Measurements from ENCODE around the gene ARPC2. TPM values are rescaled to one million over a fixed set of nuclear protein-coding genes. Genes with fewer than 3 reads are reported as not detected.

Gene ARPC2
- total RNA-seq, 5 donors from 2014 or later (not counting 1 experiment from before 2014, with no cell fraction given) = 347 to 487 (median 390) TPM

- POLR2A ChIA-PET = no interaction called here
- Histone ChIP-seq H3K36me3 (ENCODE audit: control insufficient read depth in 2 of 2, extremely low read depth in 1 of 2, insufficient read depth in 1 of 2, low read length in 1 of 2) (no peaks in the 10 kb centered on the region), H3K4me3 (ENCODE audit: control insufficient read depth in 1 of 2, extremely low read depth in 1 of 2, low read length in 1 of 2) (no peak overlapping the region), H3K9me3 (no peaks in the 10 kb centered on the region), H3K27ac (ENCODE audit: low read length) (no peak overlapping the region), H3K4me1 (ENCODE audit: control insufficient read depth in 1 of 2, extremely low read depth in 1 of 2, insufficient read depth in 2 of 2, low read length in 2 of 2) (peaks cover 5 to 32% of the 10 kb centered on the region in 2 experiments), H3K27me3 (replicated peaks in 1 of 2; ENCODE audit: control insufficient read depth in 2 of 2, extremely low read depth in 1 of 2, insufficient read depth in 2 of 2, low read length in 1 of 2) (peaks cover 0 to 2% of the 10 kb centered on the region in 2 experiments)
- DNase-seq = no peak
- CTCF ChIA-PET = interaction anchor here (0.7 to 1.8 kb wide), 3 partner anchors 10 to 247 kb away, joined by 3 to 5 read pairs (median 3); no protein-coding TSS in a partner anchor
- no peak for ATAC-seq (replicated peaks in 1 of 4)
- Mint-ChIP-seq H3K27ac (no peak overlapping the region), H3K9me3 (no peaks in the 10 kb centered on the region), H3K36me3 (no peaks in the 10 kb centered on the region), H3K27me3 (no peaks in the 10 kb centered on the region), H3K4me3 (no peak overlapping the region), H3K4me1 (peaks cover 18 to 28% (median 23%) of the 10 kb centered on the region in 3 donors)
- WGBS (ENCODE audit: insufficient coverage) = 93% methylated on average over 6 of the region's 7 CpGs
Observed at GRCh38 chr2:218296847-218297246, 79.9 kb downstream of the ARPC2 start.

- H3K4me3 Mint-ChIP-seq = no peak overlapping the region
- CTCF ChIA-PET = interaction anchor here (0.5 to 1.4 kb wide), 5 partner anchors 25 to 109 kb away, joined by 3 to 4 read pairs (median 3); partner anchors contain the start of gene CATIP (in 1 of the 2)
- WGBS (ENCODE audit: insufficient coverage) = 82% methylated on average over 6 of the region's 6 CpGs
- Histone ChIP-seq H3K27me3 (replicated peaks in 1 of 2; ENCODE audit: control insufficient read depth in 2 of 2, extremely low read depth in 1 of 2, insufficient read depth in 2 of 2, low read length in 1 of 2) (peaks cover 0 to 2% of the 10 kb centered on the region in 2 experiments), H3K4me1 (ENCODE audit: control insufficient read depth in 1 of 2, extremely low read depth in 1 of 2, insufficient read depth in 2 of 2, low read length in 2 of 2) (peaks cover 0 to 20% of the 10 kb centered on the region in 2 experiments), H3K9me3 (no peaks in the 10 kb centered on the region), H3K4me3 (ENCODE audit: control insufficient read depth in 1 of 2, extremely low read depth in 1 of 2, low read length in 1 of 2) (no peak overlapping the region), H3K27ac (ENCODE audit: low read length) (no peak overlapping the region), H3K36me3 (ENCODE audit: control insufficient read depth in 2 of 2, extremely low read depth in 1 of 2, insufficient read depth in 1 of 2, low read length in 1 of 2) (no peaks in the 10 kb centered on the region)
- POLR2A ChIA-PET = no interaction called here
- no peak overlapping the region for H3K27ac Mint-ChIP-seq
- DNase-seq (no peak), ATAC-seq (replicated peaks in 1 of 4) (no peak)
- H3K9me3 Mint-ChIP-seq = no peaks in the 10 kb centered on the region
- H3K4me1 Mint-ChIP-seq = peaks cover 11 to 19% (median 16%) of the 10 kb centered on the region in 3 donors
- no peaks in the 10 kb centered on the region for H3K27me3 Mint-ChIP-seq
- H3K36me3 Mint-ChIP-seq = no peaks in the 10 kb centered on the region
Observed at GRCh38 chr2:218298314-218298875, 81.4 kb downstream of the ARPC2 start.

GRCh38 chr2:218300141-218300540 lies 83.2 kb downstream of the ARPC2 start:
- 69% methylated on average over 3 of the region's 4 CpGs for WGBS (ENCODE audit: insufficient coverage)

GRCh38 chr2:218301176-218301819 lies 84.3 kb downstream of the ARPC2 start:
- Mint-ChIP-seq H3K4me1 (peaks cover 6% of the 10 kb centered on the region in 3 donors), H3K27me3 (no peaks in the 10 kb centered on the region), H3K9me3 (no peaks in the 10 kb centered on the region), H3K4me3 (no peak overlapping the region), H3K36me3 (no peaks in the 10 kb centered on the region), H3K27ac (peak overlapping the region; percentile 66 to 68)
- ChIA-PET POLR2A (interaction anchor here in 1 of 2 donors (0.6 kb wide), 2 partner anchors 28 to 72 kb away, joined by 3 read pairs; no protein-coding TSS in a partner anchor), CTCF (interaction anchor here (0.5 to 2.2 kb wide), 24 partner anchors 9 to 421 kb away, joined by 3 to 27 read pairs (median 5); partner anchors contain the start of genes CATIP (in 2 of the 2) and TMBIM1 (in 2 of the 2))
- Histone ChIP-seq H3K27me3 (replicated peaks in 1 of 2; ENCODE audit: control insufficient read depth in 2 of 2, extremely low read depth in 1 of 2, insufficient read depth in 2 of 2, low read length in 1 of 2) (no peaks in the 10 kb centered on the region), H3K36me3 (ENCODE audit: control insufficient read depth in 2 of 2, extremely low read depth in 1 of 2, insufficient read depth in 1 of 2, low read length in 1 of 2) (no peaks in the 10 kb centered on the region), H3K27ac (ENCODE audit: low read length) (no peak overlapping the region), H3K4me3 (ENCODE audit: control insufficient read depth in 1 of 2, extremely low read depth in 1 of 2, low read length in 1 of 2) (no peak overlapping the region), H3K4me1 (ENCODE audit: control insufficient read depth in 1 of 2, extremely low read depth in 1 of 2, insufficient read depth in 2 of 2, low read length in 2 of 2) (peaks cover 0 to 7% of the 10 kb centered on the region in 2 experiments), H3K9me3 (no peaks in the 10 kb centered on the region)
- WGBS (ENCODE audit: insufficient coverage) = 33% methylated on average over 3 of the region's 9 CpGs
- DNase-seq (peak; percentile 67 to 93 (median 83)), ATAC-seq (replicated peaks in 1 of 4) (peak; percentile 92 to 95 (median 93))

More at GRCh38 chr2:218300141-218300540, 83.2 kb downstream of the ARPC2 start:
- Histone ChIP-seq H3K4me3 (ENCODE audit: control insufficient read depth in 1 of 2, extremely low read depth in 1 of 2, low read length in 1 of 2) (no peak overlapping the region), H3K9me3 (no peaks in the 10 kb centered on the region), H3K27me3 (replicated peaks in 1 of 2; ENCODE audit: control insufficient read depth in 2 of 2, extremely low read depth in 1 of 2, insufficient read depth in 2 of 2, low read length in 1 of 2) (peaks cover 0 to 2% of the 10 kb centered on the region in 2 experiments), H3K27ac (ENCODE audit: low read length) (no peak overlapping the region), H3K4me1 (ENCODE audit: control insufficient read depth in 1 of 2, extremely low read depth in 1 of 2, insufficient read depth in 2 of 2, low read length in 2 of 2) (peaks cover 0 to 10% of the 10 kb centered on the region in 2 experiments), H3K36me3 (ENCODE audit: control insufficient read depth in 2 of 2, extremely low read depth in 1 of 2, insufficient read depth in 1 of 2, low read length in 1 of 2) (no peaks in the 10 kb centered on the region)
- no peaks in the 10 kb centered on the region for H3K36me3 Mint-ChIP-seq
- no peaks in the 10 kb centered on the region for H3K9me3 Mint-ChIP-seq
- H3K4me1 Mint-ChIP-seq = peaks cover 6 to 8% (median 8%) of the 10 kb centered on the region in 3 donors
- no peaks in the 10 kb centered on the region for H3K27me3 Mint-ChIP-seq
- ChIA-PET POLR2A (no interaction called here), CTCF (interaction anchor here in 1 of 2 donors (0.7 kb wide), 1 partner anchor 289 kb away, joined by 4 read pairs; no protein-coding TSS in a partner anchor)
- H3K4me3 Mint-ChIP-seq = no peak overlapping the region
- no peak for DNase-seq
- no peak for ATAC-seq (replicated peaks in 1 of 4)
- peak overlapping the region in 1 of 2 donors; percentile 25 for H3K27ac Mint-ChIP-seq

Other genes starting within 250 kb of the ARPC2 start
- gene TNS1, start 214.2 kb upstream of the ARPC2 start, total RNA-seq = 1 to 10 TPM in 3 of 5 donors, under 1 TPM in 2; 0.28 to 2.1 (median 1.3) TPM
- 1 to 10 TPM in 1 of 5 donors, under 1 TPM in 4; 0.18 to 1.0 (median 0.65) TPM for gene RUFY4, start 147.9 kb upstream of the ARPC2 start, total RNA-seq
- gene CXCR2, start 91.2 kb upstream of the ARPC2 start, total RNA-seq = under 1 TPM in 3 of 5 donors, not detected in 2; 0.46 to 0.56 (median 0.54) TPM
- gene CXCR1, start 50.2 kb upstream of the ARPC2 start, total RNA-seq = under 1 TPM in 4 of 5 donors, not detected in 1; 0.12 to 0.25 (median 0.18) TPM
- 1 to 10 TPM in 4 of 5 donors, under 1 TPM in 1; 0.89 to 2.7 (median 1.2) TPM for gene GPBAR1, start 43.8 kb downstream of the ARPC2 start, total RNA-seq
- gene AAMP, start 52.9 kb downstream of the ARPC2 start, total RNA-seq = 10 to 100 TPM; 46.2 to 71.3 (median 67.4) TPM
- gene PNKD, start 53.3 kb downstream of the ARPC2 start, total RNA-seq = 10 to 100 TPM; 17.4 to 33.1 (median 30.6) TPM
- 100 to 1,000 TPM in 3 of 5 donors, 10 to 100 TPM in 2; 78.8 to 166 (median 144) TPM for gene TMBIM1, start 75.3 kb downstream of the ARPC2 start, total RNA-seq
- gene CATIP, start 139.7 kb downstream of the ARPC2 start, total RNA-seq = not detected
- gene SLC11A1, start 165.1 kb downstream of the ARPC2 start, total RNA-seq = 1 to 10 TPM in 1 of 5 donors, under 1 TPM in 4; 0.40 to 1.2 (median 0.79) TPM
- gene CTDSP1, start 182.7 kb downstream of the ARPC2 start, total RNA-seq = 100 to 1,000 TPM; 105 to 200 (median 195) TPM
- gene VIL1, start 201.9 kb downstream of the ARPC2 start, total RNA-seq = under 1 TPM; 0.23 to 0.67 (median 0.51) TPM

Data from T-cell (primary cell).